Metanephros (tissue), 2 donors: Measurements from ENCODE around the gene MLLT11. TPM values are rescaled to one million over a fixed set of nuclear protein-coding genes. Genes with fewer than 3 reads are reported as not detected.

ENCODE experiments used
- small RNA-seq: library from RNA; depleted of rRNA; stranded (forward); fragments of <200 nt; gene quantifications from one replicate; pipeline ENCODE3, GENCODE V24; 2014; ENCODE audit warnings: low replicate concordance
- total RNA-seq: library from RNA; depleted of rRNA; stranded (reverse); fragments of >200 nt; gene quantifications from one replicate; pipeline ENCODE4 v1.2.3, GENCODE V29; 2014

The MLLT11 gene, protein sequence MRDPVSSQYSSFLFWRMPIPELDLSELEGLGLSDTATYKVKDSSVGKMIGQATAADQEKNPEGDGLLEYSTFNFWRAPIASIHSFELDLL
- 4.1 TPM for total RNA-seq

DNA sequence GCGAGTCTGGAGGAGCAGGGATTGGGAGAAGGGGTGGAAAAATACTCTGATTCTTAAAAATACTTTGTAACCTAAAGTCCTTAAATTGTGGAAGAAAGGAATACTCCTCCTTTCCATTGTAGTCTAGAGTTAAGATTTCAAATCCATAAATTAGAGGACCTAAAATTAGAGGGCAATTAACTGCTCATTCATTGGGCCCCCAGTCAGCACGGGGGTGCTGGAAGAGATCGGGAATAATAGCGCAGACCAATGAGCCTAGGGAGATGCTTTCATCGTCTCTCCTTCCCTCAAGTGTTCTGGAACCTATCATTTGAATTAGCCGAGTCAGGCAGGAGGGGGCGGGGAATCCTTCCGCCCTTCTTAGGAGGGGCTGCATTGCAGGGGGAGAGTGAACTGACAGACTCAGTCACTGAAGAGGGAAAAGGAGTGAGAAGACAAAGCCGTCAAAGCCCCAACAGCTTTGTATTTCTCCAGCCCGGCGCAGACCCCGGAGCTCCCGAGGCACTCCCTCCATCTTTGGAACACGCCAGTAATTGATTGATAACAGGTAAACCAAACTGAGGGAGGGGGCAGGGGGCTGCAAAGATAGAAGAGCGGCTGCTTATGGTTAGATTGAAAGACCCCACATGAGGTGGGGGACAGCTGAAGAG, at the start of gene MLLT11:
Gene MLLT11 (plus strand): TSS at position 391 of the 650 bp plus-strand sequence. CDS start 6,828 bp downstream, outside the sequence.

DNA sequence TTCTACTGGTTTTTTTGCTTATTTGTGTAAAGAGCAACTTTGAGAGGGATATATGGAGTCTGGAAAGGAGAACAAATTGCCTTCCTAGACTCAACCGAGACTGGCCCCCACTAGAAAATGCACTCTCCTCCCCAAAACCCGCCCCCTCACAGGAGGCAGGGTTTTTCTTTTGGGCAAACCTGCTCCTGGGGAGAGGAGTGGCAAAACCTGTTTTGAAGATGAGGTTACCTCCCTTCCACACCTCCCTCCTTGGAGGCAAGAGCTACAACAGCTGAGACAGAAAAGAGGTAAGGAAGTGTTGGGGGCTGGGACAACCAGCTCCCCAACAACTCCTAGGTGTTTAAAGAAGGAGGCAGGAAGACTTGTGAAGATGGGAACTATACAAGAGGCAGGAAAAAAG, 23.8 kb upstream of the MLLT11 start, which contains the start of gene BNIPL:
Gene BNIPL (plus strand): TSS at position 231 of the 400 bp plus-strand sequence. CDS start 140 bp downstream, at position 371.

DNA sequence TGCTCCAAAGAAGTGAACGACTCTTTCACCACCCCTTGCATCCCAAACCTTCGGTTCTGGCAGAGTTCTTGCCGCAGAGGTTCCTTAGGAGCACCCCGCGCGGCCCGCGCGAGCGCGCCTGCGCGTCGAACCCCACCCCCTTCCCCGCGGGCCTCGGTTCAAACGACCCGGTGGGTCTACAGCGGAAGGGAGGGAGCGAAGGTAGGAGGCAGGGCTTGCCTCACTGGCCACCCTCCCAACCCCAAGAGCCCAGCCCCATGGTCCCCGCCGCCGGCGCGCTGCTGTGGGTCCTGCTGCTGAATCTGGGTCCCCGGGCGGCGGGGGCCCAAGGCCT, 12.6 kb upstream of the MLLT11 start, which contains the start of gene C1orf56:
Gene C1orf56 (plus strand): TSS at position 161 of the 334 bp plus-strand sequence. CDS start 97 bp downstream, at position 258.

DNA sequence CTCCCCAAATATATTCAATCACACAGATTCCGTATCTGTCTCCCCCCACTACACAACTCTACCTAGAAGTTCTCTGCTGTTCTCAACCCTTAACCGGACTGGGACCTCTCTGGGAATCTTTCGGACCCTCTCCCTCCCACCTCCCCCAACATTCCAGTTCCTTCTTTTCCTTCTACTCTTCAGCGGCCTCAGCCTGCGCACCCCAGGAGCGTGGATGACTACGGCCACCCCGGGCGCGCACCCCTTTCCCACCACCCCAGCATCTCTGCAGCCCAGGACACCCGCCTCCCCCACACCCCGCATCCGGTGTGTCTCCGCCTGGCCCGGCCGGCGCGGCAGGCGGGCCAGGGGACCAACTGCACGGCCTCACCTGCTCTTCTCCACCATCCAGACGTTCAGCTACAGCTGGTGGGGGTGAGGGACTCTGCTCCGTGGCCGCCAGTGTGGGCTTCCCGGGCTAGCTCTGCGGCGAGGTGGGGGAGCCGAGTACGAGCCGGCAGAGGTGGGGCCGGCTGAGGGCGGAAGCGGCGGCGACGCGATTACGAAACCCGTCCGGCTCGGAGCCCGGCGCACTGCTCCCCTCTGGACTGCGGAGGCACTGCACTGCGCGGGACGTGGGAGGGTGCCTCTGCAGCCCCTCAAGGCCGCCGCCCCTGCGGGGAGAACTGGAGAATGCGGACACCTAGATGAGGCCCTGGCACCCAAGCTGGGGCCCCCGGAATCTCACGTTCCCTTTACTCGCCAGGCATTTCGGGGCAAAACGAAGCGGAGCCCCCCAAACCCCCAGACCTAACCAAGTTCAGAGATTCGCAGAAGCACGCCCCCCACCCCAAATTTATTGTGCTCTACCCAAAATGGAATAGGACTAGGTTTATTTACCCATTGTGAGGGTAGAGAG, 839 bp upstream of the MLLT11 start, which contains the start of gene CDC42SE1:
Gene CDC42SE1 (minus strand): TSS at position 514 of the 898 bp plus-strand sequence. CDS start 3,892 bp downstream, outside the sequence.

DNA sequence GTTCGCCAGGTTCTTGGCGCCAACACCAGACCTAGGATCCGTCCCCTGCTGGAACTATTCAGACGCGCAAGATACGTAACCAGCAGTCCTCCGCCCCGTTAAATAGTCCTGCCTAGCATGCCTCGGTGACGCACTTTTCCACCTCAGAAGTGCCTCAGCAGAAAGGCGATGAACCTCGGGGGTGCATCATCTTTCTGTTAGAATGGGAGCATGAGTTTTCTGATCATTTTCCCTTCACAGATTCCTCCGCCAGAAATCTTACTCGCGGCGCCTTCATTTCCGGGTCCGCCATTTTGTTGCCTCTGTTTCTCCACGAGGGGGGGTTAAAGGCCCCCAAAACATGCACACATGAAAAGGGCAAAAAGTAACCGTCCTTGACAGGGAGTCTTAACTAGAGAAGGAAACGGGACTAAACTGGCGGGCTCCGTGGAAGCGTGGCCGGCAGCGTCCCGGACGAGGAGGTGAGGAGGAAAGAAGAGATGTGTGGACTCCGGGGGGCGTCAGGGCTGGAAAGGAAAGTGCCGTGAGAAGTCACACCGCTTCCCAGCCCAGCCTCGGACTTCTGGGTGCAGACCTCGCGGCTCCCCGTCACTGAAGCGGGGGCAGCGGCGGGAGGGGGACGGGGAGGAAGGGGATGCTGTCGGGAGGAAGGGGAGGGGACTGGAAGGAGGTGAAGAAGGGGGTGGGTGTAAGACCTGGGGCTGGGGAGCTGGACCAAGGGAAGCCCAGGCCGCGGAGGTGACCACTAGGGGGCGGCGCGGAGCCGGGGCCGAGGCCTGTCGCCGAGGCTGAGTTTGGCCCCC, 10.5 kb downstream of the MLLT11 start, which contains the start of gene GABPB2:
Gene GABPB2 (plus strand): TSS at position 288 of the 803 bp plus-strand sequence. CDS start 17,429 bp downstream, outside the sequence.

Small RNAs within 50 kb of the gene (small RNA-seq; reads per million reads assigned to genes)
- gene RNU6-884P, result not detected

Other genes starting within 250 kb of the MLLT11 start
- gene ARNT, start 183.8 kb upstream of the MLLT11 start, total RNA-seq, result 53.2 TPM
- gene CTXND2, start 173.3 kb upstream of the MLLT11 start, total RNA-seq, result not detected
- 61.7 TPM for gene SETDB1, start 134.0 kb upstream of the MLLT11 start, total RNA-seq
- 123 TPM for gene CERS2, start 85.6 kb upstream of the MLLT11 start, total RNA-seq
- gene ANXA9, start 78.1 kb upstream of the MLLT11 start, total RNA-seq, result 8.5 TPM
- 45.6 TPM for gene MINDY1, start 53.5 kb upstream of the MLLT11 start, total RNA-seq
- 26.0 TPM for gene PRUNE1, start 51.9 kb upstream of the MLLT11 start, total RNA-seq
- gene BNIPL, start 23.8 kb upstream of the MLLT11 start, total RNA-seq, result 1.9 TPM
- gene C1orf56, start 12.6 kb upstream of the MLLT11 start, total RNA-seq, result 5.5 TPM
- 48.6 TPM for gene CDC42SE1, start 775 bp upstream of the MLLT11 start, total RNA-seq
- gene GABPB2, start 10.4 kb downstream of the MLLT11 start, total RNA-seq, result 18.2 TPM
- gene SEMA6C, start 86.2 kb downstream of the MLLT11 start, total RNA-seq, result 39.0 TPM
- gene TNFAIP8L2, start 96.3 kb downstream of the MLLT11 start, total RNA-seq, result 2.3 TPM
- gene LYSMD1, start 105.5 kb downstream of the MLLT11 start, total RNA-seq, result 12.6 TPM
- gene SCNM1, start 105.7 kb downstream of the MLLT11 start, total RNA-seq, result 20.4 TPM
- 12.4 TPM for gene TMOD4, start 115.6 kb downstream of the MLLT11 start, total RNA-seq
- gene VPS72, start 129.8 kb downstream of the MLLT11 start, total RNA-seq, result 26.0 TPM
- gene PIP5K1A, start 138.2 kb downstream of the MLLT11 start, total RNA-seq, result 70.8 TPM
- gene PSMD4, start 194.3 kb downstream of the MLLT11 start, total RNA-seq, result 97.2 TPM
- gene ZNF687, start 221.9 kb downstream of the MLLT11 start, total RNA-seq, result 28.6 TPM